GM19324 (cell line): ENCODE data around the gene LIMK2.

ENCODE experiments used
- ATAC-seq: cut with Tn5 transposase; IDR thresholded peaks from one replicate; pipeline ENCODE4 v1.9.1; 2021; ENCODE audit warnings: mild to moderate bottlenecking, moderate library complexity; ENCODE audit not compliant: unreplicated experiment, low FRiP score

LIMK2 gene

DNA sequence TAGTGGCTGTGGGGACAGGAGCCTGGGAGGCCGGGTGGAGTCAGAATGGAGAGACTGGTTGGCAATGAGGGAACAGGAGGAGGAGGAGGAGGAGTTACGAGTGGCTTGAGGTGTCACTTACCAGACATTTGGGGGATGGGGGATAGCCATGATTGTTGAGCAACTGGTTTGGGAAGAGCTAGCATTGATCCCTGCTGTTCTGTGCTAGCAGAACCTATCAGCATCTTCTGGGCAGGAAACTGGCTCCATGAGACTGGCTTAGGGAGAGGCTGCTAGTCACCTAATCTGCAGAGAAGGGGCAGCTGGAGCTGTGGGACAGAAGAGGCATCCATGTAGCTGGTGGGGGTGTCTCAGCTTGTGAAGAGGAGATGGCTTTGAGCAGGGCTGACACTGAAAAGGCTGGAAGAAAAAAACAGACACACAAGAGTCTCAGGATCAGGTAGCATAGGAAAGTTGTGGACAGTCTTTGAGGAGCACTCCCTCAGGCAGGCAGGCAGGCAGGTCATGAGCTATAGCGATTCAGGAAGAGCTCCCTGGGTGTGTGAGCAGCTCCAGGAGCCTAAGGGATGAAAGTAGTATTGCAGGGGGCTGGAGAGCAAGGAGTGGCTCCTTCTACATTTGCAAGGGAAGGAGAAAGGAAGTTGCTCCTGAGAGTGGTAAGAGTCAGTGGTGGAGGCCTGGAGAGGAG is 57.9 kb downstream of the LIMK2 start:
- ATAC-seq, result no peak

DNA sequence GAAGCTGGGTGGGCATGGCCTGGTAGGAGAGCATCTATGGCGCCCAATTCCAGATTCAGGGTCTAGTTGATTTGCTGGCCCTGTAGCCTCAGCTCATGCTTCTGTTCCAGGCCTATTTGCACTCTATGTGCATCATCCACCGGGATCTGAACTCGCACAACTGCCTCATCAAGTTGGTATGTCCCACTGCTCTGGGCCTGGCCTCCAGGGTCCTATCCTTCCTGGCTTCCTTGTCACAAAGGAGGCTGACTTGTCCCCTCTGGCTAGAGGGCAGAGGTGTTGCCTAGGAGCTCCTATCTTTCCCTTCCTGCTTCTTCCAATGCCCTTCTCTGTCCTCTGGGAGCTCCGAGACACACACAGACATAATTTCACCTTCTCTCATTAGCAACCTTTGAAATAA is 58.9 kb downstream of the LIMK2 start:
- no peak for ATAC-seq

DNA sequence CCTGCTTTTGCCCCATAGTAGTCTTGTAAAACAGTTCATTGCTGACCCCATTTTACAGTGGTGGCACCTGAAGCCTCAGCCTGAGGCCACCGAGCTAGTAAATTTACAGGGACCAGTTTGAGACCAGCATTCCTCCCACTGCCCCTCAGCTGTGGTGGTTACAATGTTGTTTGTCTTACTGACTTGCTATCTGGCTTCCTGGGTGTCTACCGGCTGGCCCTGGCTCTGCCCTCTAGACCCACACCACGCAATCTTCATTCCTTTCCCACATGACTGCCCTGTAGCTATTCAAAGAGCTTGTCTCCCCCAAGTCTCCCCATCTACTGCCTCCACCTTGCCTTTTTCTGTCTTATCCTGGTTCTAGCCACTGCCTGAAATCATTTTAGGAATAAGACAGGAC is 59.4 kb downstream of the LIMK2 start:
- no peak for ATAC-seq

DNA sequence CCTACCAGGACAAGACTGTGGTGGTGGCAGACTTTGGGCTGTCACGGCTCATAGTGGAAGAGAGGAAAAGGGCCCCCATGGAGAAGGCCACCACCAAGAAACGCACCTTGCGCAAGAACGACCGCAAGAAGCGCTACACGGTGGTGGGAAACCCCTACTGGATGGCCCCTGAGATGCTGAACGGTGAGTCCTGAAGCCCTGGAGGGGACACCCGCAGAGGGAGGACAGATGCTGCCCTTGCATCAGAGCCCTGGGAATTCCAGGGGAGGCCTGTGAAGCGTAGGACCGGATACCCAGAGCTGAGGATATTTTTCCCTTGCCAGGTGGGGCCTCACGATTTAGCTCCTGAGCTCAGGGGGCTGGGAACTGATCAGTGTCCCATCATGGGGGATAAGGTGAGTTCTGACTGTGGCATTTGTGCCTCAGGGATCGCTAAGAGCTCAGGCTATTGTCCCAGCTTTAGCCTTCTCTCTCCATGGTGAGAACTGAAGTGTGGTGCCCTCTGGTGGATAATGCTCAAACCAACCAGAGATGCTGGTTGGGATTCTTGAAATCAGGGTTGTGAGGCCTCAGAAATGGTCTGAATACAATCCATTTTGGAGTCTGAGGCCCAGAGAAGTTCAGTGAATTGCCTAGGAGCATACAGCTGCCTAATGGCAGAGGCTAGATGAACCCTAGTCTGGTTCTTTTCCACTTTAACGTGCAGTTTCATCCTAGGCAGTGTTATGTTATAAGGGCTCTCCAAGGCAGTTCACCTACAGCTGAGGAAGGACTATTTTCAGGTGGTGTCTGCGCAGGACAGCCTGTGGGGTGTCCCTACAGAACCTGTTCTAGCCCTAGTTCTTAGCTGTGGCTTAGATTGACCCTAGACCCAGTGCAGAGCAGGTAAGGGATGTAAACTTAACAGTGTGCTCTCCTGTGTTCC is 60.7 kb downstream of the LIMK2 start:
- ATAC-seq, result no peak

DNA sequence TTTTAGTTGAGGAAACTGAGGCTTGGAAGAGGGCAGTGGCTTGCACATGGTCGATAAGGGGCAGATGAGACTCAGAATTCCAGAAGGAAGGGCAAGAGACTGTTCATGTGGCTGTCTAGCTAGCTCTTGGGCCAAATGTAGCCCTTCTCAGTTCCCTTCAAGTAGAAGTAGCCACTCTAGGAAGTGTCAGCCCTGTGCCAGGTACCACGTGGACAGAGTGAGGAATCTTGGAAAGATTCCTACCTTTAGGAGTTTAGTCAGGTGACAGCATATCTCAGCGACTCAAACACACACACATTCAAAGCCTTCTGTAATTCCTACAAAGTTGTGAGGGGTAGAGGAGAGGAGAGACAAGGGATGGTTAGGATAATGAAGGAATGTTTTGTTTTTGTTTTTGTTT is 61.9 kb downstream of the LIMK2 start:
- ATAC-seq, result no peak

DNA sequence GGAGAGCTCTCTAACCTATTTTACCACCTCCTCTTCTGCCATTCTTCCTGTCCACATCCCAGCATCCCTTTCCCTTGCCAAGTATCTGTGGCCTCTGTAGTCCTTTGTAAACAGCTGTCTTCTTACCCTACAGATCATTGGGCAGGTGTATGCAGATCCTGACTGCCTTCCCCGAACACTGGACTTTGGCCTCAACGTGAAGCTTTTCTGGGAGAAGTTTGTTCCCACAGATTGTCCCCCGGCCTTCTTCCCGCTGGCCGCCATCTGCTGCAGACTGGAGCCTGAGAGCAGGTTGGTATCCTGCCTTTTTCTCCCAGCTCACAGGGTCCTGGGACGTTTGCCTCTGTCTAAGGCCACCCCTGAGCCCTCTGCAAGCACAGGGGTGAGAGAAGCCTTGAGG is 62.9 kb downstream of the LIMK2 start:
- ATAC-seq, result no peak

DNA sequence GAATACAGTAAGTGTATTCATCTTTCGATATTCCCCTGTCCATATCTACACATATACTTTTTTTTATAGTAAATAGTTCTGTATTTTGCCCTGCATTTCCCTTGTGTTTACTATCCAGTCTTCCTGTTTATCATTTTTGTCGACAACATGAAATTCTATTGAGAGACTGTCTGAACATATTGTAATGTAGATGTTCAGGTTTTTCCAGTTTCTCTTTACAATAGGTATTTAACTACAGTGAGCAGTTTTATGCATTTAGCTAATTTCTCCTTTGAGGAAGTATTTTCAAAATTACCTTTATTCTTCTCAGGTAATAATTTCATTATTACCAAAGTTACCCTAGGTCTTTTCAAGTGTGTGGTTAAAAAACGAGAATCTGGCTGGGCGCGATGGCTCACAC is 63.5 kb downstream of the LIMK2 start:
- no peak for ATAC-seq

DNA sequence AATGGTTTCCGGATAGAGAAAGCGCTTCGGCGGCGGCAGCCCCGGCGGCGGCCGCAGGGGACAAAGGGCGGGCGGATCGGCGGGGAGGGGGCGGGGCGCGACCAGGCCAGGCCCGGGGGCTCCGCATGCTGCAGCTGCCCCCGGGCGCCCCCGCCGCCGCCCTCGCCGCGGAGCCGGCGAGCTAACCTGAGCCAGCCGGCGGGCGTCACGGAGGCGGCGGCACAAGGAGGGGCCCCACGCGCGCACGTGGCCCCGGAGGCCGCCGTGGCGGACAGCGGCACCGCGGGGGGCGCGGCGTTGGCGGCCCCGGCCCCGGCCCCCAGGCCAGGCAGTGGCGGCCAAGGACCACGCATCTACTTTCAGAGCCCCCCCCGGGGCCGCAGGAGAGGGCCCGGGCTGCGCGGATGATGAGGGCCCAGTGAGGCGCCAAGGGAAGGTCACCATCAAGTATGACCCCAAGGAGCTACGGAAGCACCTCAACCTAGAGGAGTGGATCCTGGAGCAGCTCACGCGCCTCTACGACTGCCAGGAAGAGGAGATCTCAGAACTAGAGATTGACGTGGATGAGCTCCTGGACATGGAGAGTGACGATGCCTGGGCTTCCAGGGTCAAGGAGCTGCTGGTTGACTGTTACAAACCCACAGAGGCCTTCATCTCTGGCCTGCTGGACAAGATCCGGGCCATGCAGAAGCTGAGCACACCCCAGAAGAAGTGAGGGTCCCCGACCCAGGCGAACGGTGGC is 64.5 kb downstream of the LIMK2 start:
- no peak for ATAC-seq

DNA sequence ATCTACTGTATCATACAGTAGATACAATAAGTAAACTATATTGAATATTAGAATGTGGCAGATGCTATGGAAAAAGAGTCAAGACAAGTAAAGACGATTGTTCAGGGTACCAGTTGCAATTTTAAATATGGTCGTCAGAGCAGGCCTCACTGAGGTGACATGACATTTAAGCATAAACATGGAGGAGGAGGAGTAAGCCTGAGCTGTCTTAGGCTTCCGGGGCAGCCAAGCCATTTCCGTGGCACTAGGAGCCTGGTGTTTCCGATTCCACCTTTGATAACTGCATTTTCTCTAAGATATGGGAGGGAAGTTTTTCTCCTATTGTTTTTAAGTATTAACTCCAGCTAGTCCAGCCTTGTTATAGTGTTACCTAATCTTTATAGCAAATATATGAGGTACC is 65.6 kb downstream of the LIMK2 start:
- ATAC-seq, result no peak

DNA sequence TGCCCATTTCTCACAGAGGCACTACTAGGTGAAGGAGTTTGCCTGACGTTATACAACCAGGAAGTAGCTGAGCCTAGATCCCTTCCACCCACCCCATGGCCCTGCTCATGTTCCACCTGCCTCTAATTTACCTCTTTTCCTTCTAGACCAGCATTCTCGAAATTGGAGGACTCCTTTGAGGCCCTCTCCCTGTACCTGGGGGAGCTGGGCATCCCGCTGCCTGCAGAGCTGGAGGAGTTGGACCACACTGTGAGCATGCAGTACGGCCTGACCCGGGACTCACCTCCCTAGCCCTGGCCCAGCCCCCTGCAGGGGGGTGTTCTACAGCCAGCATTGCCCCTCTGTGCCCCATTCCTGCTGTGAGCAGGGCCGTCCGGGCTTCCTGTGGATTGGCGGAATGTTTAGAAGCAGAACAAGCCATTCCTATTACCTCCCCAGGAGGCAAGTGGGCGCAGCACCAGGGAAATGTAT is 66.1 kb downstream of the LIMK2 start:
- no peak for ATAC-seq

DNA sequence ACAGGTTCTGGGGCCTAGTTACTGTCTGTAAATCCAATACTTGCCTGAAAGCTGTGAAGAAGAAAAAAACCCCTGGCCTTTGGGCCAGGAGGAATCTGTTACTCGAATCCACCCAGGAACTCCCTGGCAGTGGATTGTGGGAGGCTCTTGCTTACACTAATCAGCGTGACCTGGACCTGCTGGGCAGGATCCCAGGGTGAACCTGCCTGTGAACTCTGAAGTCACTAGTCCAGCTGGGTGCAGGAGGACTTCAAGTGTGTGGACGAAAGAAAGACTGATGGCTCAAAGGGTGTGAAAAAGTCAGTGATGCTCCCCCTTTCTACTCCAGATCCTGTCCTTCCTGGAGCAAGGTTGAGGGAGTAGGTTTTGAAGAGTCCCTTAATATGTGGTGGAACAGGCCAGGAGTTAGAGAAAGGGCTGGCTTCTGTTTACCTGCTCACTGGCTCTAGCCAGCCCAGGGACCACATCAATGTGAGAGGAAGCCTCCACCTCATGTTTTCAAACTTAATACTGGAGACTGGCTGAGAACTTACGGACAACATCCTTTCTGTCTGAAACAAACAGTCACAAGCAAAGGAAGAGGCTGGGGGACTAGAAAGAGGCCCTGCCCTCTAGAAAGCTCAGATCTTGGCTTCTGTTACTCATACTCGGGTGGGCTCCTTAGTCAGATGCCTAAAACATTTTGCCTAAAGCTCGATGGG is 66.7 kb downstream of the LIMK2 start:
- no peak for ATAC-seq

DNA sequence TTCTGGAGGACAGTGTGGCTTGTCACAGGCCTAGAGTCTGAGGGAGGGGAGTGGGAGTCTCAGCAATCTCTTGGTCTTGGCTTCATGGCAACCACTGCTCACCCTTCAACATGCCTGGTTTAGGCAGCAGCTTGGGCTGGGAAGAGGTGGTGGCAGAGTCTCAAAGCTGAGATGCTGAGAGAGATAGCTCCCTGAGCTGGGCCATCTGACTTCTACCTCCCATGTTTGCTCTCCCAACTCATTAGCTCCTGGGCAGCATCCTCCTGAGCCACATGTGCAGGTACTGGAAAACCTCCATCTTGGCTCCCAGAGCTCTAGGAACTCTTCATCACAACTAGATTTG is 67.2 kb downstream of the LIMK2 start:
- no peak for ATAC-seq

DNA sequence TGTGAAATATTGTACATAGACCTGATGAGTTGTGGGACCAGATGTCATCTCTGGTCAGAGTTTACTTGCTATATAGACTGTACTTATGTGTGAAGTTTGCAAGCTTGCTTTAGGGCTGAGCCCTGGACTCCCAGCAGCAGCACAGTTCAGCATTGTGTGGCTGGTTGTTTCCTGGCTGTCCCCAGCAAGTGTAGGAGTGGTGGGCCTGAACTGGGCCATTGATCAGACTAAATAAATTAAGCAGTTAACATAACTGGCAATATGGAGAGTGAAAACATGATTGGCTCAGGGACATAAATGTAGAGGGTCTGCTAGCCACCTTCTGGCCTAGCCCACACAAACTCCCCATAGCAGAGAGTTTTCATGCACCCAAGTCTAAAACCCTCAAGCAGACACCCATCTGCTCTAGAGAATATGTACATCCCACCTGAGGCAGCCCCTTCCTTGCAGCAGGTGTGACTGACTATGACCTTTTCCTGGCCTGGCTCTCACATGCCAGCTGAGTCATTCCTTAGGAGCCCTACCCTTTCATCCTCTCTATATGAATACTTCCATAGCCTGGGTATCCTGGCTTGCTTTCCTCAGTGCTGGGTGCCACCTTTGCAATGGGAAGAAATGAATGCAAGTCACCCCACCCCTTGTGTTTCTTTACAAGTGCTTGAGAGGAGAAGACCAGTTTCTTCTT is 67.9 kb downstream of the LIMK2 start:
- no peak for ATAC-seq

DNA sequence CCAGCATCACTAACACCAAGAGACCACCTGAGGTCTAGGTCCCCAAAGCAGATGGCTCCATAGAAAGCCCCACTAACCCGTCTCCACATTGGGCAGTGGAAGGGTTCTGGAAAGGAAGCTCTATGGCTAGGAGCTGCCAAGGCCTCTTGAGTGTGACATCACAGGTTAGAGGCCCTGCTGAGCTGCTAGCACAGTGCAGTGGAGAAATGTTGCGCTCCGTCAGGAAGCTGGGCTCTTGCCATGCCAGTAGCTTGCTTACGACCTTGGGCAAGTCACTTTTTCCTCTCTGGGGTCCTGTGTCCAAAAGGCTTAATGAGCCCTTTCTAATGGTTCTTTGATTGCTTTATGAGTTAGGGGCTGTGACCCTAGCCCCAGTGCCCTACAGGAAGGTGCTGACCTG is 69.6 kb downstream of the LIMK2 start:
- no peak for ATAC-seq

DNA sequence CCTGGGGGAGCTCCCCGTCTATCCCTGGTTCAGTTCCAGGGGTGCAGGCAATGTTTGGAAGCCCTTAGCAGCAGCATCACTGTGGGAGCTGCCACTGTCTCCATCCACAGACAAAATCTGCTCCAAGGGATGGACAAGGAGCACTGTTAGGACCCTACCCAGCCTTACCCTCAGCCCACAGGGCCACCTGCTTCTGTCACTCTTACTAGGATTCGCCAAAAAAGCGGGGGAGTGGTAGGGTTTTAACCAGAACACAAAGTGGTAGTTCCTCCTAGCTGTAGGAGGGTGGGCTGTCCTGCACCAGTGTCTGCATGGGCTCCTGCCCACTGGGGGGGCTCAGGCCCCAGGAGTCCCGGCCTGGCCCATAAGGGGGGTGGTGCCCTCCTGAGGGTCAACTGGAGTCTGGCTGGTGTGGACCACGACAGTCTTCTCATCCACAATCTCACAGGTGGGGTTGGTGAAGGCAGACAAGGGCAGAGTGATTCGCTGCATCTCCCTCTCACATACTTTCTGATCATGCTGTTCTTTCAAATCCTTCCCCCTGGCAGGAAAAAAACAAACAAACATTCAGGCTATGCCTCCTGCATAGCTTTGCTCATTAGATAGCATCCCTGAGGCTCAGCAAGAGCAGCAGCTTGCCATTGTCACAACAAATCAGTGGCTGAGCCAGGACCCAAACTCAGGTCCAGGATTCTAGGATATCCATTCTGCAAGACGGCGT is 70.8 kb downstream of the LIMK2 start:
- no peak for ATAC-seq

DNA sequence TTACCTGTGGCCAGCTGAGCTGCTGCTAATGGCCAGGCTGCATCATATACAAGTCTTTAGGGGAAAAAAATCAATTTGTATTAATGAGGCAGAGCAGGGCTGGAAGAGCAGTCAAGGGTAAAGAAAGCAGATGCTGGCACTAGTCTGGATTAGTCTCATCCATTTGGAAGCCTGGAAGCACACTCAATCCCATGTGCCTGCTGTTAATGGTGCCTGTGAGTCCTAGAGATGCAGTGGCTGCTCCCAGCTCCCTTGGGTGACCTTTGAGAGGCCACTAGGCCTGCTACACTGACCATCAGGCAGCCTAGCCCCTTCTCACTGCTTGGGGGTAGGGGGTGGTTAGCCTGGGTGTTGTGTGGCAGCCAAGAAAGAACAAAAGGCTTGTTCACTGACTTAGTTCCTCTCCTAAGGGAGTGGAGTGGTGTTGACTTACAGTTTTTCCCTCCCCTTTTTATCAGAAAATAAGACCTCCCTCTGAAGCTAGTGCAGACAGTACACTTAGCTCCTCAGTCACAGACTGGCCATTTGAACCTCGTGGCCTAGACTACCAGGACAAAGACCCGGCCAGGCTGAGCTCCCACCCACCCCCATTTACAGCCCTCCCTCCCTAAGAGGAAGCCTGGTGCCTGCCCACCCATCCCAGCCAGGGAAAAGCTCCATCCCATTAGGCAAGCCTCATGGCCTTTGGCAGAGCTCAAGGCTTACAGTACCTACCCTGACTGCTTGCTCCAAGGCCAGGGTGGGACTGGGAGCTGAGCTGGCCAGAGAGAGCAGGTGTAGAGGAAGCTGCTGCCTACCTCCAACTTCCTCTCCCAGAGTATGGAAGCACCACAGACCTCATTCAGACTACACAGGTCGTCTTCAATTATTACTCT is 72.4 kb downstream of the LIMK2 start:
- no peak for ATAC-seq

DNA sequence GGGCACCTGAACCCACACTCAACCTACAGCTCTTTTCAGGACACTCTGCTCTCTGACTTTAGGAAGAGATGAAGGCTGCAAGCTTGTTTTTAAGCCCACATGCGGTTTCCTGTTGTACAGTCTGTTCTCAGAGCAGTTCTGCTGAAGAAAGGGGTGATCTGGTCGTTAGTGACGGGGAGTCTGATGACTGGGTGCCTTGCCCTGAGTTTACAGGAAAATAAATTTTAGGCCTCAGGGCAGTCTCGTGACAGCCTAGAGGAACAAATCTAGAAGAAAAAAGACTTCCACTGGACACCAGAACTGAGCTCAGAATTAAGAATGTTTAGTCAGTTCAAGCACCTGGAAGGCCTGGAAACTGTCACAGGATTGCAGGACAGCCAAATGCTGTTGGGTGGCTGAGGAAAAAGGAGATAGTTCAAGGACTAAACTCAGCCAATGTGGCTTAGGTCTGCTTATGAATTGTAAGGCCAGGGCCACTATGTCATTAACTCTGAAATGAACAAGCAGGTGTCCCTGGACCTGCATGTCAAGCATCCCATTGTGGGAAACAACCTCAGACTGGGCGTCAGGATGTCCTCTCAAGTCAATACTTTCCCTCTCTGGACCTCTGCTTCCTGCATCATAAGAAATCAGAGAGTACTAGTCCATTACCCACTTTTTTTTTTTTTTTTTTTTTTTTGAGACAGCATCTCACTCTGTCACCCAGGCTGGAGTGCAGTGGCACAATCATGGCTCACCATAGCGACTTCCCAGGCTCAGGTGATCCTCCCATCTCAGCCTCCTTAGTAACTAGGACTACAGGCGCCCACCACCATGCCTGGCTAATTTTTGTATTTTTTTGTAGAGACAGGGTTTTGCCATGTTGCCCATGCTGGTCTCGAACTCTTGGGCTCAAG is 74.5 kb downstream of the LIMK2 start:
- ATAC-seq, result no peak
